ENCODE measurements around the gene ST6GALNAC1.
A peak's percentile ranks its signal among the peaks of the same experiment; 100 is the strongest.

The ST6GALNAC1 gene

GRCh38 chr17:76675648-76676047 lies 32.1 kb upstream of the ST6GALNAC1 start:
- no peak for DNase-seq

GRCh38 chr17:76674600-76674999 lies 31.0 kb upstream of the ST6GALNAC1 start:
- no peak for DNase-seq

GRCh38 chr17:76673729-76674128 lies 30.2 kb upstream of the ST6GALNAC1 start:
- no peak for DNase-seq

GRCh38 chr17:76672892-76673291 lies 29.3 kb upstream of the ST6GALNAC1 start:
- DNase-seq = no peak

GRCh38 chr17:76672270-76672851 lies 28.8 kb upstream of the ST6GALNAC1 start:
- no peak for DNase-seq

- no peak for DNase-seq
These were observed 28.3 kb upstream of the ST6GALNAC1 start for GRCh38 chr17:76671912-76672262.

GRCh38 chr17:76671123-76671911 lies 27.8 kb upstream of the ST6GALNAC1 start:
- DNase-seq = peak; percentile 100

- no peak for DNase-seq
These were observed 27.2 kb upstream of the ST6GALNAC1 start for GRCh38 chr17:76670718-76671122.

- DNase-seq = no peak
These were observed 26.6 kb upstream of the ST6GALNAC1 start for GRCh38 chr17:76670020-76670717.

- DNase-seq = no peak
These were observed 24.4 kb upstream of the ST6GALNAC1 start for GRCh38 chr17:76667786-76668453.

- no peak for DNase-seq
These were observed 23.9 kb upstream of the ST6GALNAC1 start for GRCh38 chr17:76667491-76667755.

GRCh38 chr17:76660656-76661042 lies 17.1 kb upstream of the ST6GALNAC1 start:
- no peak for DNase-seq

GRCh38 chr17:76659928-76660655 lies 16.5 kb upstream of the ST6GALNAC1 start:
- no peak for DNase-seq

GRCh38 chr17:76658242-76658662 lies 14.7 kb upstream of the ST6GALNAC1 start:
- no peak for DNase-seq

- no peak for DNase-seq
These were observed 14.1 kb upstream of the ST6GALNAC1 start for GRCh38 chr17:76657505-76658241.

- DNase-seq = no peak
These were observed 10.9 kb upstream of the ST6GALNAC1 start for GRCh38 chr17:76654408-76654807.

- no peak for DNase-seq
These were observed 6.9 kb upstream of the ST6GALNAC1 start for GRCh38 chr17:76650504-76650903.

- no peak for DNase-seq
These were observed 3.2 kb upstream of the ST6GALNAC1 start for GRCh38 chr17:76646712-76647111.

- DNase-seq = no peak
These were observed 1.9 kb upstream of the ST6GALNAC1 start for GRCh38 chr17:76645481-76645880.

GRCh38 chr17:76644995-76645394 lies 1.4 kb upstream of the ST6GALNAC1 start:
- DNase-seq = no peak

- DNase-seq = no peak
These were observed 563 bp downstream of the ST6GALNAC1 start for GRCh38 chr17:76642994-76643393.

GRCh38 chr17:76642032-76642561 lies 1.5 kb downstream of the ST6GALNAC1 start:
- no peak for DNase-seq

Measured in midbrain (tissue), 1 donor.